ENCODE measurements around the gene TMEM273. TPM values are rescaled to one million over a fixed set of nuclear protein-coding genes. Genes with fewer than 3 reads are reported as not detected.

TMEM273 gene
- total RNA-seq, 1 donor from 2014 or later: 8.5 TPM

DNA sequence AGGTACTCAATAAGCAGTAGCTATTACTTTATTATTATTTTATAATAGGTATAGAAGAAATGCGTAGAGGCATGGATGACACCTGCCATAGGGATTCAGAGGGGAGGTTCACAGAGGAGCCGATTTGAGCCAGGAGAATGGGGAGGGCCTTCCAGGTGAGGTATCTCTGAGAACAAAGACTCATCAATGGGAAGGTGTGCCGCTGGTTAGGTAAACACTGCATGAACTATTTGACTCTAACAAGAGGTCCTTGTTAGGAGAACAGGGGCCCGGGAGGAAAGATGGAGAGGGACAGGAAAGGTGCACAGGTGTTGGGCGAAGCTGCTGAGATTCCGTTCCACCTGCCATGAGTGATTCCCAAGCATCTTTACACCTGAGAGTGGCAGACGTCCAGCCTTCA is 41.8 kb upstream of the TMEM273 start:
- Mint-ChIP-seq H3K9me3 (no peaks in the 10 kb centered on the region), H3K27me3 (peaks cover 2% of the 10 kb centered on the region), H3K4me1 (no peaks in the 10 kb centered on the region), H3K27ac (no peak overlapping the region), H3K36me3 (ENCODE audit: low read depth) (no peaks in the 10 kb centered on the region), H3K4me3 (no peak overlapping the region)
- intact Hi-C loops (cut with micrococcal nuclease): no loop called here
- DNase-seq (no peak), ATAC-seq (ENCODE audit: low read depth) (no peak)
- ChIA-PET POLR2A (no interaction called here), CTCF (interaction anchor here (1.6 kb wide), 1 partner anchor 178 kb away, joined by 3 read pairs; no protein-coding TSS in a partner anchor)
- TF ChIP-seq, protein P1, sequence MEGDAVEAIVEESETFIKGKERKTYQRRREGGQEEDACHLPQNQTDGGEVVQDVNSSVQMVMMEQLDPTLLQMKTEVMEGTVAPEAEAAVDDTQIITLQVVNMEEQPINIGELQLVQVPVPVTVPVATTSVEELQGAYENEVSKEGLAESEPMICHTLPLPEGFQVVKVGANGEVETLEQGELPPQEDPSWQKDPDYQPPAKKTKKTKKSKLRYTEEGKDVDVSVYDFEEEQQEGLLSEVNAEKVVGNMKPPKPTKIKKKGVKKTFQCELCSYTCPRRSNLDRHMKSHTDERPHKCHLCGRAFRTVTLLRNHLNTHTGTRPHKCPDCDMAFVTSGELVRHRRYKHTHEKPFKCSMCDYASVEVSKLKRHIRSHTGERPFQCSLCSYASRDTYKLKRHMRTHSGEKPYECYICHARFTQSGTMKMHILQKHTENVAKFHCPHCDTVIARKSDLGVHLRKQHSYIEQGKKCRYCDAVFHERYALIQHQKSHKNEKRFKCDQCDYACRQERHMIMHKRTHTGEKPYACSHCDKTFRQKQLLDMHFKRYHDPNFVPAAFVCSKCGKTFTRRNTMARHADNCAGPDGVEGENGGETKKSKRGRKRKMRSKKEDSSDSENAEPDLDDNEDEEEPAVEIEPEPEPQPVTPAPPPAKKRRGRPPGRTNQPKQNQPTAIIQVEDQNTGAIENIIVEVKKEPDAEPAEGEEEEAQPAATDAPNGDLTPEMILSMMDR (IDR thresholded peaks at IDR 0.05): no peak

DNA sequence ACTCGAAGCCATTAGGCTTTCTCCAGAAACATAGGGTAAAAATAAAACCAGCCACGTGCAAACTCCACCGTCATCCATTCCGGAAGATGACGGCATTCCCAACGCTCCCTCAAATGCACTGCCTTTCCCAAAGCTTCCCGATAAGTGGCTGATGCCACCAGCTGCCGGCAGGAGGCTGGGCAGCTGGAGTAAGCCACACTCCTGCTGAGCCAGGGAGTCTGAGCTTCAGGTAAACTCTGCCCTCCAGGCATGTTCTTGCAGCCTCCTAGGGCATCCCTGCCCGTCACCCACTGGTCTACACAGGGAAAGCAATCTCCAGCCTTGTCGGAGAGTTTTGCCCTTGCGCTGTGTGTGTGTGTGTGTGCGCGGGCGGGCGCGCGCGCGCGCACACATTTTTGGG is 40.5 kb upstream of the TMEM273 start:
- intact Hi-C loops (cut with micrococcal nuclease): no loop called here
- POLR2A ChIA-PET: no interaction called here
- Mint-ChIP-seq H3K27me3 (peaks cover 2% of the 10 kb centered on the region), H3K4me1 (no peaks in the 10 kb centered on the region), H3K36me3 (ENCODE audit: low read depth) (no peaks in the 10 kb centered on the region), H3K9me3 (no peaks in the 10 kb centered on the region), H3K4me3 (no peak overlapping the region), H3K27ac (no peak overlapping the region)
- no peak for DNase-seq
- TF ChIP-seq, protein P1 (IDR thresholded peaks at IDR 0.05): no peak
- ATAC-seq (ENCODE audit: low read depth): no peak
- CTCF ChIA-PET: interaction anchor here (1.6 kb wide), 1 partner anchor 179 kb away, joined by 3 read pairs; no protein-coding TSS in a partner anchor

DNA sequence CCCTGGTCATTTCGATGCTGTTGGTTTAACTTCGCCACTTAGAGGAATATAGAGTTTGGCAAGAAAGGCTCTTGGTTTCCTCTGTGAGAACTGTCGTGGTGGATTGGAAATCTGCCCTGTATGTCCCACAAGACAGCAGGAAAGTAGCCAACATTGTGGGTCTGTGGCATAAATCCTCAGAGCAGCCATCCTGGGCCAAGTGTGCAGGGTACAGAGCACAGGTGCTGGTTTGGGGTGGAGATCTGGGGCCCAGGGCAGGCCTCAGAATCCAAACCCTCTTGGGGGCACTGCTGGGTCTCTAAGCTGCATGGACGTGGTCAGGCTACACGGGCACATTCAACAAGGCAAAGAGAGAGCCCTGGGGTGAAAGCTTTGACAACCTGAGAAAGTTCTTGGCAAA is 39.2 kb upstream of the TMEM273 start:
- H3K9me3 Mint-ChIP-seq: no peaks in the 10 kb centered on the region
- TF ChIP-seq, protein P1 (IDR thresholded peaks at IDR 0.05): no peak
- peaks cover 2% of the 10 kb centered on the region for H3K27me3 Mint-ChIP-seq
- no peak for ATAC-seq (ENCODE audit: low read depth)
- POLR2A ChIA-PET: no interaction called here
- H3K4me1 Mint-ChIP-seq: no peaks in the 10 kb centered on the region
- no peak overlapping the region for H3K4me3 Mint-ChIP-seq
- H3K27ac Mint-ChIP-seq: no peak overlapping the region
- intact Hi-C loops (cut with micrococcal nuclease): no loop called here
- DNase-seq: no peak
- H3K36me3 Mint-ChIP-seq (ENCODE audit: low read depth): no peaks in the 10 kb centered on the region
- CTCF ChIA-PET: no interaction called here

DNA sequence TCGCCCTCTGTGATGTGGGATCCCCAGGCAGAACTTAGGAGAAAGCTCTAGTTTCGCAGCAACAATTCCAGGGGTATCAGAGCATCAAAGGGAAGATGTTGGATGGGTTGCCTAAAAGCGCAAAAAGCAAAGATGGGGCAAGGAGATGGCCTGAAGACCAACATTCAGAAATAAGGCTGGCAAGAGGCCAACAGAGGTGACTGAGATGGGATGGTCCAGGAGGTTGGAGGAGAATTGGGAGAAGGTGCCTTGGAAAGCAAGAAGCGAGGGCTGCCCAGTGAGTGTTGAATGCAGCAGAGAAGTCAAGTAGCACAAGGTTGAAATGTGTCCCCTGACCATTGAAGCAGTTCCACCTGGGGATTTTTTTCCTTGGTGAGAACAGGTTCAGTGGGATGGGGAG is 38.4 kb upstream of the TMEM273 start:
- CTCF ChIA-PET: no interaction called here
- no peak for ATAC-seq (ENCODE audit: low read depth)
- TF ChIP-seq, protein P1 (IDR thresholded peaks at IDR 0.05): no peak
- no peak overlapping the region for H3K27ac Mint-ChIP-seq
- POLR2A ChIA-PET: no interaction called here
- H3K27me3 Mint-ChIP-seq: no peaks in the 10 kb centered on the region
- no peak overlapping the region for H3K4me3 Mint-ChIP-seq
- no peak for DNase-seq
- H3K9me3 Mint-ChIP-seq: no peaks in the 10 kb centered on the region
- no peaks in the 10 kb centered on the region for H3K4me1 Mint-ChIP-seq
- H3K36me3 Mint-ChIP-seq (ENCODE audit: low read depth): no peaks in the 10 kb centered on the region
- intact Hi-C loops (cut with micrococcal nuclease): no loop called here

DNA sequence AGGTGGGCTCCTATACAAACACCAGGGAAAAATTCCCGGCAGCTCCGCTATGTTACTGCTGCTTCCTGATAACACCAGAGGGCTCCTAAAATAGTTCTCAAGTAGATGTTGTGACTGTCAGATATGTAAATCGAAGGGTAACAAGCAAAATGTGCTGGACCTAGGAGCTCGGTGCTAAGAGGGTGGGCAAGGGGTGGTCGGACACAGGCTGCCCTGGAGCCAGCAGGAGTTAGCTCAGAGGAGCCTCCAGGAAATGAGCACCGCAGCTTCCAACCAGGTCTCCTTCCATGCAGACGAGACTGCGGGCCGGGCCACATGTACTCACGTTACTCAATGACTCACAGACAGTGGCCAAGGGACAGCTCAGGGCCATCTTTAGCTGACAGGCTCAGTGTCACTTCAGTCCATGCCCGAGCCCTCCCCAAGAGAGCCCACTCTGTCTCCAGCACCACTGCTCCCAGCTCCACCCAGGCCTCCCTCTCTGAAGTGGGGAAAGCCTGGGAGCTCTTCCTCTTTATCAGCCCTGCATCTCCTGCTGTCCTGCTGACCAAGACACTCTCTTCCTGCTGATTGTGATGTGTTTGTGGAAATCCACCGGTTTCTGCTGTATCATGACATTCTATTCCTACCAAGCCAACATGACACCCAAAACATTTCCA is 37.2 kb upstream of the TMEM273 start:
- Mint-ChIP-seq H3K27ac (no peak overlapping the region), H3K27me3 (no peaks in the 10 kb centered on the region), H3K9me3 (no peaks in the 10 kb centered on the region), H3K36me3 (ENCODE audit: low read depth) (no peaks in the 10 kb centered on the region), H3K4me1 (no peaks in the 10 kb centered on the region), H3K4me3 (no peak overlapping the region)
- TF ChIP-seq, protein P1 (IDR thresholded peaks at IDR 0.05): no peak
- DNase-seq (no peak), ATAC-seq (ENCODE audit: low read depth) (no peak)
- ChIA-PET CTCF (no interaction called here), POLR2A (no interaction called here)
- intact Hi-C loops (cut with micrococcal nuclease): no loop called here

Data from activated B cell treated with CpG ODN at 0.5 μM for 24 hours (primary cell).